Pancreas (tissue), 10 donors: ENCODE results near the gene STIM2. TPM values are rescaled to one million over a fixed set of nuclear protein-coding genes. Genes with fewer than 3 reads are reported as not detected.

ENCODE experiments used
- ATAC-seq, 4 donors: fragments of 200-7000 bp; cut with Tn5 transposase; one replicate each; pipeline versions ENCODE4 v1.8.0 to v1.9.1; 2020; ENCODE audit warnings: mild to moderate bottlenecking in 4 of 4, moderate library complexity in 4 of 4
- DNase-seq, 6 donors: peaks; one replicate each; pipeline ENCODE4 v3.0.0-alpha.2; 2020
- FAIRE-seq: peaks from 2 replicates; lab custom pipeline; 2012; peaks lifted over from hg19 to GRCh38; lab: Jason Lieb, UNC
- H3K27ac ChIP-seq, 4 donors: fragments of 200-600 bp; sonication (generic); 1 replicate in 3 of 4; 2 replicates in 1 of 4; pipeline versions ENCODE4 v1.5.0 to v1.8.0; 2020
- H3K27me3 ChIP-seq, 4 donors: fragments of 200-600 bp; one replicate each; pipeline ENCODE4 v1.8.0; 2021
- H3K36me3 ChIP-seq, 3 donors: fragments of 200-600 bp; sonication (generic) in 1 of 3; one replicate each; pipeline versions ENCODE4 v1.5.0 to v1.8.0; 2020 to 2021
- H3K4me1 ChIP-seq, 3 donors: fragments of 200-600 bp; one replicate each; pipeline ENCODE4 v1.8.0; 2021
- H3K4me3 ChIP-seq, 4 donors: fragments of 200-600 bp; sonication (generic) in 2 of 4; one replicate each; pipeline versions ENCODE4 v1.5.0 to v1.8.0; 2020 to 2021
- H3K9me3 ChIP-seq, 4 donors: fragments of 200-600 bp; one replicate each; pipeline ENCODE4 v1.8.0; 2021
- WGBS, 2 donors: extraction: QIAGEN DNeasy Blood & Tissue Kit; methylation state at CpG; one replicate each; pipeline ENCODE4 v1.1.7; 2013; 5-methylcytosine and 5-hydroxymethylcytosine counted together
- intact Hi-C, 3 donors: fragments of 100-400 bp; cut with DNase I; formaldehyde crosslinking; loops; one replicate each; pipeline versions ENCODE4 v1.11.1 to v1.14.2; 2022
- polyA plus RNA-seq, 2 donors: library from polyadenylated mRNA; stranded (reverse); fragments of 200-250 nt; gene quantifications; one replicate each; pipeline ENCODE4 v1.2.3, GENCODE V29; 2013
- total RNA-seq, 6 donors: library from RNA; stranded (reverse); fragmentation: NEBNext Ultra II Directional in 4 of 6; extraction: Animal tissue kit (Norgen Biotek cat#: 25700) in 4 of 6; gene quantifications; one replicate each; pipeline versions ENCODE4 v1.2.1 to v1.2.4, GENCODE V29; 2021 to 2023
- TF ChIP-seq, protein P1 (sequence below), 4 donors: fragments of 200-600 bp; sonication (generic) in 3 of 4; IDR thresholded peaks; one replicate each; pipeline versions ENCODE4 v1.5.0 to v1.8.0; 2021; ENCODE audit warnings: antibody characterized with exemption in 4 of 4
- donor health status: healthy with polysubstance abuse.
- donor health status: DM: no; HTN: no; CAD: no; lungs with moderate emphysema.
- donor health status: DM: no; HTN: no; CAD: no.
- donor health status: control.
- donor health status: control.
- donor health status: Bipolar disorder and iron deficiency.
- donor health status: DM: yes; HTN: yes; CAD: no.
- donor health status: DM: no; HTN: no; CAD: no.
- donor health status: DM: no; HTN: no; CAD: no.
- donor health status: DM: yes; HTN: yes; CAD: no.

The STIM2 gene
- total and polyA plus RNA-seq, 8 donors = 7.6 to 18.7 (median 12.6) TPM

GRCh38 chr4:26899991-26900390, 39.4 kb downstream of the STIM2 start:
- Histone ChIP-seq H3K27me3 (no peaks in the 10 kb centered on the region), H3K4me1 (peaks cover 0 to 22% (median 17%) of the 10 kb centered on the region in 3 donors), H3K27ac (peak overlapping the region in 1 of 4 donors; percentile 9), H3K9me3 (no peaks in the 10 kb centered on the region), H3K4me3 (no peak overlapping the region), H3K36me3 (no peaks in the 10 kb centered on the region)
- no peak for FAIRE-seq
- WGBS, 2 donors = 23 to 27% methylated on average over 3 of the region's 3 CpGs
- DNase-seq = no peak
- intact Hi-C loops = no loop called here
- peak in 2 of 4 donors; percentile 58 to 86 for ATAC-seq
- TF ChIP-seq, protein P1, sequence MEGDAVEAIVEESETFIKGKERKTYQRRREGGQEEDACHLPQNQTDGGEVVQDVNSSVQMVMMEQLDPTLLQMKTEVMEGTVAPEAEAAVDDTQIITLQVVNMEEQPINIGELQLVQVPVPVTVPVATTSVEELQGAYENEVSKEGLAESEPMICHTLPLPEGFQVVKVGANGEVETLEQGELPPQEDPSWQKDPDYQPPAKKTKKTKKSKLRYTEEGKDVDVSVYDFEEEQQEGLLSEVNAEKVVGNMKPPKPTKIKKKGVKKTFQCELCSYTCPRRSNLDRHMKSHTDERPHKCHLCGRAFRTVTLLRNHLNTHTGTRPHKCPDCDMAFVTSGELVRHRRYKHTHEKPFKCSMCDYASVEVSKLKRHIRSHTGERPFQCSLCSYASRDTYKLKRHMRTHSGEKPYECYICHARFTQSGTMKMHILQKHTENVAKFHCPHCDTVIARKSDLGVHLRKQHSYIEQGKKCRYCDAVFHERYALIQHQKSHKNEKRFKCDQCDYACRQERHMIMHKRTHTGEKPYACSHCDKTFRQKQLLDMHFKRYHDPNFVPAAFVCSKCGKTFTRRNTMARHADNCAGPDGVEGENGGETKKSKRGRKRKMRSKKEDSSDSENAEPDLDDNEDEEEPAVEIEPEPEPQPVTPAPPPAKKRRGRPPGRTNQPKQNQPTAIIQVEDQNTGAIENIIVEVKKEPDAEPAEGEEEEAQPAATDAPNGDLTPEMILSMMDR (IDR thresholded peaks at IDR 0.05) = no peak

DNA sequence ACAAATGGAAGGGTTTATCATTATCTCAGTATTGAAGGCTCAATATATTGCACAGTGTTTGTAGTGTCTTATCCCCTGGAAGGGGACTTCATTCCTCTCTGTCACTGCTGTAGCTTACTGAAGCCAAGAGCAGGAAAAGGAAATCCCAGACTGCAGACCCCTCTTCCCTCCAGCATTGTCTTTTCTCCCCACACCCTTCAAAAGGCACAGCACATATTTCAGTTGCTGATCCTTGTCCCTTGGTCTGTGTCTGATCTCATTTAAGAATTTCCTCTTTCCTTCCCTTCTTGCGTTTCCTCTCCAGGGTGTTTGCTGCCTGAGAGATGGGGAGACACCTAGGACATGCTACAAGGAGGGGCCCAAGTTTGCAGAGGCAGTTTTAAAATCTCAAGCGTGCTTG, 40.1 kb downstream of the STIM2 start:
- intact Hi-C loops = no loop called here
- peaks cover 0 to 30% (median 21%) of the 10 kb centered on the region in 3 donors for H3K4me1 ChIP-seq
- DNase-seq (no peak), FAIRE-seq (no peak), ATAC-seq (no peak)
- 83 to 100% methylated on average over 2 of the region's 2 CpGs for WGBS, 2 donors
- no peaks in the 10 kb centered on the region for H3K36me3 ChIP-seq
- H3K27ac ChIP-seq = no peak overlapping the region
- no peak overlapping the region for H3K4me3 ChIP-seq
- H3K9me3 ChIP-seq = no peaks in the 10 kb centered on the region
- TF ChIP-seq, protein P1 (IDR thresholded peaks at IDR 0.05) = no peak
- no peaks in the 10 kb centered on the region for H3K27me3 ChIP-seq

DNA sequence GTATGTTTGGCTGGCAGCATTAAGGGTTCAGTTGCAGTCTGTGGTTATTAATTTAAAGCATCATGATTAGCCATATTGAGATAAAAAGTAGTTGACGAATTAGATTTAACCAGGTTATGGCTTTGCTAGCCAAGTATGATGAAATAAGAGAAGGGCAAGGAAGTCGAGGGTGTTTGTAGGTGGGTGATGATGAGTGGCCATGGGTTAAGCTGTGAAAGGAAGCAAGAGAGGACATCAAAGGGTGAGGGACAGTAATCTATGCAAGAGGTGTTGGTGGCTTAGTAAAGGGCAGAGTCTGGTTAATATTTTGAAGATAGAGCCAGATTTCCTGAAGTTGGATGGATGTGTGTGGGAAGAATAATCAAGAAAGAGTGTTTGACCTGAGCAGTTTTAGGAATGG, 44.5 kb downstream of the STIM2 start:
- ATAC-seq (no peak), DNase-seq (no peak), FAIRE-seq (no peak)
- intact Hi-C loops = no loop called here
- no peaks in the 10 kb centered on the region for H3K27me3 ChIP-seq
- H3K4me3 ChIP-seq = no peak overlapping the region
- TF ChIP-seq, protein P1 (IDR thresholded peaks at IDR 0.05) = no peak
- H3K36me3 ChIP-seq = no peaks in the 10 kb centered on the region
- no peaks in the 10 kb centered on the region for H3K9me3 ChIP-seq
- no peak overlapping the region for H3K27ac ChIP-seq
- 34 to 39% methylated on average over 2 of the region's 2 CpGs for WGBS, 2 donors
- peaks cover 5 to 42% (median 30%) of the 10 kb centered on the region in 3 donors for H3K4me1 ChIP-seq

- H3K27me3 ChIP-seq = no peaks in the 10 kb centered on the region
- H3K27ac ChIP-seq = peak overlapping the region in 1 of 4 donors; percentile 13
- 82 to 85% methylated on average over 7 of the region's 7 CpGs for WGBS, 2 donors
- intact Hi-C loops = no loop called here
- H3K36me3 ChIP-seq = no peaks in the 10 kb centered on the region
- no peak for DNase-seq
- TF ChIP-seq, protein P1 (IDR thresholded peaks at IDR 0.05) = no peak
- H3K9me3 ChIP-seq = no peaks in the 10 kb centered on the region
- no peak overlapping the region for H3K4me3 ChIP-seq
- peaks cover 5 to 28% (median 19%) of the 10 kb centered on the region in 3 donors for H3K4me1 ChIP-seq
- FAIRE-seq = no peak
- no peak for ATAC-seq
Observed at GRCh38 chr4:26907731-26908599, 47.3 kb downstream of the STIM2 start.

DNA sequence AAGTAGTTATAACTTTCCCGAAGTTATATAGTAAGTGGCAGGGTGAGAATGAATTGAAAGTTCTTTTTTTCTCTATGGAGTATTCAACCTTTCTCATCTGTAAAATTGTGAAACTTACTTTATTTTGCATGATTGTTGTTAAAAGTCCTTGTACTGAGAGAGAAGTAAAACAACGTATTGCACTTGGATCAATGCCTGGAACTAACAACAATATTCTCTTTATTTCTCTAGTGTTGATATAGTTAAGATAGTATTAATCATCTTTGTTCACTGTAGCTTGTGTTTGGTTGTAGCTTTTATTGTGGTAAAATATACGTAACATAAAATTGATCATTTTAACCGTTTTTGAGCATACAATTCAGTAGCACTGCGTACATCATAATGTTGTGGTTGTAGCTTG, 48.7 kb downstream of the STIM2 start:
- Histone ChIP-seq H3K4me1 (peaks cover 5 to 28% (median 19%) of the 10 kb centered on the region in 3 donors), H3K4me3 (no peak overlapping the region), H3K27ac (peak overlapping the region in 1 of 4 donors; percentile 20), H3K36me3 (no peaks in the 10 kb centered on the region), H3K9me3 (no peaks in the 10 kb centered on the region), H3K27me3 (no peaks in the 10 kb centered on the region)
- ATAC-seq (peak in 2 of 4 donors; percentile 63 to 64), FAIRE-seq (no peak), DNase-seq (no peak)
- intact Hi-C loops = no loop called here
- 43 to 48% methylated on average over 5 of the region's 5 CpGs for WGBS, 2 donors
- TF ChIP-seq, protein P1 (IDR thresholded peaks at IDR 0.05) = no peak
